CD14-positive monocyte (primary cell): ENCODE measurements around the gene ZDHHC14. TPM values are rescaled to one million over a fixed set of nuclear protein-coding genes. Genes with fewer than 3 reads are reported as not detected.

Source experiments
- DNase-seq, 3 donors: peaks; one replicate each; pipeline ENCODE4 v3.0.0-alpha.2; 2011 to 2022
- H2AFZ ChIP-seq: 2 replicates; pipeline ENCODE4 v1.6.0; 2012; ENCODE audit warnings: mild to moderate bottlenecking, low read depth, low read length, inconsistent platforms; ENCODE audit not compliant: insufficient read depth, poor library complexity, severe bottlenecking
- H3K27ac ChIP-seq, 2 donors: 1 replicate in 1 of 2; 2 replicates in 1 of 2; pipeline ENCODE4 v1.5.1; 2012 to 2013; ENCODE audit warnings: low read length in 2 of 2, control low read depth in 1 of 2, inconsistent platforms in 1 of 2, low read depth in 1 of 2, mild to moderate bottlenecking in 1 of 2
- H3K27me3 ChIP-seq, 2 donors: one replicate each; pipeline versions ENCODE4 v1.6.0 to v1.6.1; 2011 to 2013; ENCODE audit warnings: low read length in 2 of 2; ENCODE audit not compliant: control insufficient read depth in 2 of 2, insufficient read depth in 2 of 2
- H3K36me3 ChIP-seq, 2 donors: replicated peaks in 1 of 2; 1 replicate in 1 of 2; 2 replicates in 1 of 2; pipeline versions ENCODE4 v1.5.1 to v1.6.1; 2012 to 2013; ENCODE audit warnings: low read length in 2 of 2, control low read depth in 1 of 2, inconsistent platforms in 1 of 2, mild to moderate bottlenecking in 1 of 2; ENCODE audit not compliant: insufficient read depth in 2 of 2, control insufficient read depth in 1 of 2
- H3K4me1 ChIP-seq, 2 donors: 1 replicate in 1 of 2; 2 replicates in 1 of 2; pipeline versions ENCODE4 v1.5.1 to v1.6.1; 2012 to 2013; ENCODE audit warnings: low read length in 2 of 2, control low read depth in 1 of 2, inconsistent platforms in 1 of 2, mild to moderate bottlenecking in 1 of 2, moderate library complexity in 1 of 2; ENCODE audit not compliant: insufficient read depth in 2 of 2, control insufficient read depth in 1 of 2
- H3K4me2 ChIP-seq: replicated peaks from 2 replicates; pipeline ENCODE3; 2012; ENCODE audit warnings: low read length, moderate library complexity, mild to moderate bottlenecking; ENCODE audit not compliant: poor library complexity, severe bottlenecking; ENCODE audit errors: extremely low read depth
- H3K4me3 ChIP-seq, 3 experiments: fragments of 200-600 bp in 1 of 3; sonication (generic) in 1 of 3; replicated peaks in 1 of 3; 1 replicate in 2 of 3; 2 replicates in 1 of 3; pipeline ENCODE4 v1.5.1; 2011 to 2013; ENCODE audit warnings: low read length in 3 of 3, mild to moderate bottlenecking in 3 of 3, control low read depth in 2 of 3, low read depth in 2 of 3, inconsistent platforms in 1 of 3, moderate library complexity in 1 of 3
- H3K79me2 ChIP-seq: 2 replicates; pipeline ENCODE4 v1.6.0; 2012; ENCODE audit warnings: mild to moderate bottlenecking, control low read depth, inconsistent platforms, low read length, moderate library complexity; ENCODE audit not compliant: insufficient read depth
- H3K9ac ChIP-seq: 2 replicates; pipeline ENCODE4 v1.6.0; 2017; ENCODE audit warnings: low read length, mild to moderate bottlenecking; ENCODE audit not compliant: insufficient read depth, poor library complexity, severe bottlenecking
- H3K9me3 ChIP-seq, 2 donors: replicated peaks in 1 of 2; 1 replicate in 1 of 2; 2 replicates in 1 of 2; pipeline versions ENCODE4 v1.5.1 to v1.6.1; 2012 to 2013; ENCODE audit warnings: low read length in 2 of 2, control low read depth in 1 of 2; ENCODE audit not compliant: control insufficient read depth in 1 of 2, insufficient read depth in 1 of 2
- H4K20me1 ChIP-seq: 2 replicates; pipeline ENCODE4 v1.6.0; 2012; ENCODE audit warnings: mild to moderate bottlenecking, low read length, control low read depth, moderate library complexity; ENCODE audit not compliant: insufficient read depth
- H3K27ac Mint-ChIP-seq, 7 donors: one replicate each; pipeline ENCODE4 v1.8.0; 2020; ENCODE audit warnings: mild to moderate bottlenecking in 7 of 7, mixed read lengths in 7 of 7, moderate library complexity in 6 of 7, inconsistent platforms in 2 of 7
- H3K27me3 Mint-ChIP-seq, 3 donors: one replicate each; pipeline ENCODE4 v1.8.0; 2021 to 2022; ENCODE audit warnings: low read depth in 3 of 3, mild to moderate bottlenecking in 3 of 3, mixed read lengths in 3 of 3, moderate library complexity in 3 of 3, inconsistent platforms in 1 of 3
- H3K36me3 Mint-ChIP-seq, 2 donors: one replicate each; pipeline ENCODE4 v1.8.0; 2020; ENCODE audit warnings: mixed read lengths in 2 of 2, inconsistent platforms in 1 of 2, mild to moderate bottlenecking in 1 of 2
- H3K4me1 Mint-ChIP-seq: one replicate; pipeline ENCODE4 v1.8.0; 2020; ENCODE audit warnings: mild to moderate bottlenecking, mixed read lengths
- H3K4me3 Mint-ChIP-seq, 2 donors: one replicate each; pipeline ENCODE4 v1.8.0; 2020; ENCODE audit warnings: mild to moderate bottlenecking in 2 of 2, mixed read lengths in 2 of 2, moderate library complexity in 1 of 2
- H3K9me3 Mint-ChIP-seq, 7 donors: one replicate each; pipeline ENCODE4 v1.8.0; 2020 to 2022; ENCODE audit warnings: mixed read lengths in 7 of 7, mild to moderate bottlenecking in 6 of 7, moderate library complexity in 6 of 7, inconsistent platforms in 2 of 7
- WGBS: methylation state at CpG from one replicate; pipeline ENCODE4 v1.1.5; 2013; ENCODE audit warnings: missing lambda C conversion rate; ENCODE audit not compliant: insufficient coverage; 5-methylcytosine and 5-hydroxymethylcytosine counted together
- intact Hi-C, 2 donors: fragments of 100-400 bp; cut with micrococcal nuclease; formaldehyde crosslinking; loops; one replicate each; pipeline versions ENCODE4 v1.15.0 to v1.15.1; 2023
- polyA plus RNA-seq, 3 donors: library from polyadenylated mRNA; depleted of rRNA in 1 of 3; unstranded in 2 of 3; stranded (reverse) in 1 of 3; fragments of 300-500 nt in 2 of 3; fragments of >200 nt in 1 of 3; fragmentation: Illumina TruSeq in 2 of 3; gene quantifications; 1 replicate in 2 of 3; 2 replicates in 1 of 3; pipeline ENCODE4 v1.2.3, GENCODE V29; 2012 to 2021
- TF ChIP-seq, protein P1 (sequence below): fragments of 200-600 bp; IDR thresholded peaks from one replicate; pipeline ENCODE4 v1.8.0; 2022; ENCODE audit warnings: antibody characterized with exemption, mild to moderate bottlenecking

Gene ZDHHC14
- polyA plus RNA-seq, 3 donors = 0.30 to 1.7 (median 0.93) TPM

DNA sequence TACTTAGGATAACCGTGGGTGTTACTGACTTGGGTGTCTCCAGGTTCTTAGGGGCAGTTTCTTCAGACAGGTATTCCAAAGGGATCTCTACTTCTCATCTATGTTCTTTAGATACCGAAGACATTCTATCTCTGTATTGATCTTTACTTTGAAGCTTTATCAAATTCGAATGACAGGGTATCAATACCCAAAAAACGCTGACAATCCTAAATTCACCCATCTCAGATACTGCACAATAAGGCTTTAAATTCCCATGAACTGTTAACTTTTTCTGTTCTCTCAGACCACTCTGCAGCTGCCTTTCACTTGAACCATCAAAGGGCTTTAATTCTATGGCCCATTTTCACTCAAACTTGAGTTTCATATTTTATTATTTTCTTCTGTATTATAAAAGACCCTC is 72.1 kb downstream of the ZDHHC14 start:
- H3K27me3 Mint-ChIP-seq = no peaks in the 10 kb centered on the region
- Histone ChIP-seq H3K27me3 (no peaks in the 10 kb centered on the region), H3K9me3 (no peaks in the 10 kb centered on the region), H3K9ac (no peak overlapping the region), H3K36me3 (no peaks in the 10 kb centered on the region), H3K4me1 (no peaks in the 10 kb centered on the region), H3K79me2 (no peaks in the 10 kb centered on the region), H2AFZ (no peak overlapping the region), H3K4me3 (no peak overlapping the region), H3K4me2 (no peak overlapping the region), H3K27ac (no peak overlapping the region), H4K20me1 (no peaks in the 10 kb centered on the region)
- TF ChIP-seq, protein P1, sequence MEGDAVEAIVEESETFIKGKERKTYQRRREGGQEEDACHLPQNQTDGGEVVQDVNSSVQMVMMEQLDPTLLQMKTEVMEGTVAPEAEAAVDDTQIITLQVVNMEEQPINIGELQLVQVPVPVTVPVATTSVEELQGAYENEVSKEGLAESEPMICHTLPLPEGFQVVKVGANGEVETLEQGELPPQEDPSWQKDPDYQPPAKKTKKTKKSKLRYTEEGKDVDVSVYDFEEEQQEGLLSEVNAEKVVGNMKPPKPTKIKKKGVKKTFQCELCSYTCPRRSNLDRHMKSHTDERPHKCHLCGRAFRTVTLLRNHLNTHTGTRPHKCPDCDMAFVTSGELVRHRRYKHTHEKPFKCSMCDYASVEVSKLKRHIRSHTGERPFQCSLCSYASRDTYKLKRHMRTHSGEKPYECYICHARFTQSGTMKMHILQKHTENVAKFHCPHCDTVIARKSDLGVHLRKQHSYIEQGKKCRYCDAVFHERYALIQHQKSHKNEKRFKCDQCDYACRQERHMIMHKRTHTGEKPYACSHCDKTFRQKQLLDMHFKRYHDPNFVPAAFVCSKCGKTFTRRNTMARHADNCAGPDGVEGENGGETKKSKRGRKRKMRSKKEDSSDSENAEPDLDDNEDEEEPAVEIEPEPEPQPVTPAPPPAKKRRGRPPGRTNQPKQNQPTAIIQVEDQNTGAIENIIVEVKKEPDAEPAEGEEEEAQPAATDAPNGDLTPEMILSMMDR = no peak
- H3K36me3 Mint-ChIP-seq = no peaks in the 10 kb centered on the region
- H3K4me1 Mint-ChIP-seq = peaks cover 5% of the 10 kb centered on the region
- intact Hi-C loops = no loop called here
- H3K4me3 Mint-ChIP-seq = no peak overlapping the region
- 80% methylated on average over 3 of the region's 4 CpGs for WGBS
- DNase-seq = no peak
- no peak overlapping the region for H3K27ac Mint-ChIP-seq
- H3K9me3 Mint-ChIP-seq = no peaks in the 10 kb centered on the region

GRCh38 chr6:157453978-157454377 is 73.0 kb downstream of the ZDHHC14 start:
- H3K36me3 Mint-ChIP-seq = no peaks in the 10 kb centered on the region
- H3K27ac ChIP-seq = no peak overlapping the region
- H3K27me3 Mint-ChIP-seq = no peaks in the 10 kb centered on the region
- no peak overlapping the region for H3K4me3 ChIP-seq
- H3K4me1 ChIP-seq = no peaks in the 10 kb centered on the region
- H3K27ac Mint-ChIP-seq = no peak overlapping the region
- H3K9ac ChIP-seq = no peak overlapping the region
- no peaks in the 10 kb centered on the region for H3K9me3 ChIP-seq
- H4K20me1 ChIP-seq = no peaks in the 10 kb centered on the region
- no peak overlapping the region for H3K4me3 Mint-ChIP-seq
- intact Hi-C loops = no loop called here
- H3K36me3 ChIP-seq = no peaks in the 10 kb centered on the region
- H3K4me1 Mint-ChIP-seq = peaks cover 5% of the 10 kb centered on the region
- no peak for DNase-seq
- no peak overlapping the region for H3K4me2 ChIP-seq
- no peaks in the 10 kb centered on the region for H3K79me2 ChIP-seq
- H2AFZ ChIP-seq = no peak overlapping the region
- no peaks in the 10 kb centered on the region for H3K27me3 ChIP-seq
- no peaks in the 10 kb centered on the region for H3K9me3 Mint-ChIP-seq
- TF ChIP-seq, protein P1 = no peak
